Stimulated activated CD4-positive, alpha-beta T cell treated with anti-CD3 and anti-CD28 coated beads, TNF-alpha, amount 100 ng/mL, for 24 hours (primary cell): ENCODE measurements around the gene HBD.
"Not testable (repeated sequence)": the region's sequence is repeated elsewhere in the genome, so short reads cannot be mapped to it uniquely, and the experiment has no call there.

Source experiments
- DNase-seq, 3 experiments: peaks; one replicate each; pipeline ENCODE4 v3.0.0-alpha.2; 2020; ENCODE audit warnings: low read depth in 3 of 3

HBD gene

DNA sequence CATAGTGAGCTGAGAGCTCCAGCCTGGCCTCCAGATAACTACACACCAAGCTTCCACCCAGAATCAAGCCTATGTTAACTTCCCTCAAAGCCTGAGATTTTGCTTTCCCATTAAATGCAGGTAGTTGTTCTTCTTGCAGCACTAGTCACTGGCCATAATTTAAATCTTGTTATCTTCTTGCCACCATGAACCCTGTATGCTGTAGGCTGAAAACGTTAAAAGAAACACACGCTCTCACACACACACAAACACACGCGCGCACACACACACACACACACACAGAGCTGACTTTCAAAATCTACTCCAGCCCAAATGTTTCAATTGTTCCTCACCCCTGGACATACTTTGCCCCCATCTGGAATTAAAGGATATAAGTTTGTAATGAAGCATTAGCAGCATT, 19.2 kb upstream of the HBD start:
- not testable (repeated sequence) for DNase-seq

DNA sequence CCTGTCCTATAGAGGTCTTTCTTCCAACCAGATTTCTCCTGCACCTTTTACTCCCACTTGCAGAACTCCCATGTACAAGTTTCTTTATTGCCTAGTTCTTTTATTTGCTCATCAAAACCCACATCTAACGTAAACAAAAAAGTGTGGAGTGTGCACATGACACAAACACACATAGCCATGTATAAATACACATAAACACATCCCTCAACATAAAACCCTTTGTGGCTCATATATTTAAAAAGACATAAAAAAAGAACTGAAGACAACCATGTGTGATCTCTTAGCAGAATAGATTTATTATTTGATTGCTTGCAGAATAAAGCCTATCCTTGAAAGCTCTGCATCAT, 18.6 kb upstream of the HBD start:
- DNase-seq, result no peak

DNA sequence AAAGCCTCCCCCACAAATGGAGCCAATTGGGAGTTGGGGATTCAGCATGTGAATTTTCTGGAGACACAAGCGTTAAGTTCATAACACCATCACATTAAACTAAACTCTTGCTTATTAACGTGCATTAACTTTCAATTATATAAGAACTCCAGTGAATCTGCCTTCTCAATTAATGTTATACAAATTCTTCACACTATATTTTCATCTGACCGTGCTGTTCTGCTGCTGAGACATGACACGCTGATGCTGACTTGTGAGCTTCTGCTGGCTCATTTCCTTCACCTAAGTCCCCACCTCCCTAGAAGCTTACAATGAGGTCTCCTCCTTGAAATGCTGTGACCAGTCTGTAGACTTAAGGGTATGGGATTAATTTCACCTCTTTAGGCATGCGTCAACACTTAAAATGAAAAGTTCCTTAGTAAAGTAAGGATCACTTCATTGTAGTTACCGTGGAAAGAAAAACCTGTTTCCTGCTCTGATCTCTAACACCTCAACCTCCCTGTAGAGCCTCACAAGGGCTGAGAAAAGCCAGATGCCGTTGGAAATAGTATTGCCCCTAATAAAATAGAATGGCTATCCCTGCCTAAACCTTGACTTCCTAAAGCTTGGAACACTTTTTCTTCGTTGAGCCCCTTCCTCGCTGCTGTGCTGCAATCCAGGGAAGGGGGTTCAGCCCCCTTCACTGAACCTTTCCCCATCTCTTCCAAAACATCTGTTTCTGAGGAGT, 18.1 kb upstream of the HBD start:
- no peak for DNase-seq

DNA sequence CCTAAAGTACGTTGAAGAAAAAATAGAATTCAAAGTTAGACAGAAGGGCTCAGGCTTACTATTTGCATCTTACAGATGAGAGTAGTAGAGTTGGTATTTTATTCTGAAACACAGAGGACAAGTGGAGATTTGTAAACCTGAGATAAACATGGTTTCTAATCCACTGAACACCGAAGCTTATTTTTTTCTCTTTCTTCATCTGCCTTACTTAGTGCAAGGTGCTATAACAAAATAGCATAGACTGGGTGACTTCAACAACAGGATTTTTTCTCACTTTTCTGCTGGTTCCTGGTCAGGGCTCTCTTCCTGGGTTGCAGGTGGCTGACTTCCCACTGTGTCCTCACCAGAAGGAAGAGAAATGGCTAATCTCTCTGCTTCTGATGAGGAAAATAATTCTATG, 17.5 kb upstream of the HBD start:
- DNase-seq, result no peak

DNA sequence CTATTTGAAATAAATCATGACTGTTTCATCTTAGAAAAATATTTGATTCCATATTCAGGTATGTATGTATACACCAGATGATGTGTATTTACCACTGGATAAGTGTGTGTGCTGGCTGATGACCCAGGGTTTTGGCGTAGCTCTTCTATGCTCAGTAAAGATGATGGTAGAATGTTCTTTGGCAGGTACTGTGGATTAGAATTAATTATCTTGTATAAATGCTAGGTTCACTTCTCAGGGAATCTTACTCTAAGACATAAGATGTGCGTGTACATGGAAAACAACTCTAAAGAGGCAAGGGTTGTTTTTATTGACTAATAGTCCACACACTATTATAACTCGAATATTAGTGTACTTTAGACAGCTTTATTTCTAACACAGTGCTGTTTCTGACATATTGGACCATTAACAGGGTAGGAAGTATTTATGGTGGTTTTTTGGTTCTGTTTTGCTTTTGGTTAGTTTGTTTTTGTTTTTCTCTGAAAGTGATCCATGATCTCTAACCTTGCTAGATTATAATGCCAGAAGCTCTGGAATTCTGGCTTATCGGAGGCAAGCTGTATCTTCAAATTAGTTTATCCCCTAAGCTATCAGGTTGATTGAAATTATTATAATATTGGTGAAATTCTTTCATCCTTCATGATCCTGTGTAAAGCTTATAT, 16.4 kb upstream of the HBD start:
- no peak for DNase-seq

DNA sequence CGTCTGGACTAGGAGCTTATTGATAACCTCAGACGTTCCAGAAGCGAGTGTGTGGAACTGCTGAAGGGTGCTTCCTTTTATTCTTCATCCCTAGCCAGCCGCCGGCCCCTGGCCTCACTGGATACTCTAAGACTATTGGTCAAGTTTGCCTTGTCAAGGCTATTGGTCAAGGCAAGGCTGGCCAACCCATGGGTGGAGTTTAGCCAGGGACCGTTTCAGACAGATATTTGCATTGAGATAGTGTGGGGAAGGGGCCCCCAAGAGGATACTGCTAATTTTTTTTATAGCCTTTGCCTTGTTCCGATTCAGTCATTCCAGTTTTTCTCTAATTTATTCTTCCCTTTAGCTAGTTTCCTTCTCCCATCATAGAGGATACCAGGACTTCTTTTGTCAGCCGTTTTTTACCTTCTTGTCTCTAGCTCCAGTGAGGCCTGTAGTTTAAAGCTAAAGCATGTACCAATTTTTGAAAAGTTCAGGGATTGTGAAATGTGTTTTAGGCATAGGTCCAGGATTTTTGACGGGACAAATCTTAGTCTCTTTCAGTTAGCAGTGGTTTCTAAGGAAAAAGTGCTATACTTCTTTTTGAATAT, 15.6 kb upstream of the HBD start, which contains the start of gene HBG1:
Gene HBG1 (minus strand): TSS at position 51 of the 590 bp plus-strand sequence. CDS start 53 bp downstream, outside the sequence.
- DNase-seq, result not testable (repeated sequence)

DNA sequence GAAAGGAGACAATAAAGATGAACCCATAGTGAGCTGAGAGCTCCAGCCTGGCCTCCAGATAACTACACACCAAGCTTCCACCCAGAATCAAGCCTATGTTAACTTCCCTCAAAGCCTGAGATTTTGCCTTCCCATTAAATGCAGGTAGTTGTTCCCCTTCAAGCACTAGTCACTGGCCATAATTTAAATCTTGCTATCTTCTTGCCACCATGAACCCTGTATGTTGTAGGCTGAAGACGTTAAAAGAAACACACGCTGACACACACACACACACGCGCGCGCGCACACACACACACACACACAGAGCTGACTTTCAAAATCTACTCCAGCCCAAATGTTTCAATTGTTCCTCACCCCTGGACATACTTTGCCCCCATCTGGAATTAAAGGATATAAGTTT, 14.2 kb upstream of the HBD start:
- DNase-seq, result not testable (repeated sequence)

DNA sequence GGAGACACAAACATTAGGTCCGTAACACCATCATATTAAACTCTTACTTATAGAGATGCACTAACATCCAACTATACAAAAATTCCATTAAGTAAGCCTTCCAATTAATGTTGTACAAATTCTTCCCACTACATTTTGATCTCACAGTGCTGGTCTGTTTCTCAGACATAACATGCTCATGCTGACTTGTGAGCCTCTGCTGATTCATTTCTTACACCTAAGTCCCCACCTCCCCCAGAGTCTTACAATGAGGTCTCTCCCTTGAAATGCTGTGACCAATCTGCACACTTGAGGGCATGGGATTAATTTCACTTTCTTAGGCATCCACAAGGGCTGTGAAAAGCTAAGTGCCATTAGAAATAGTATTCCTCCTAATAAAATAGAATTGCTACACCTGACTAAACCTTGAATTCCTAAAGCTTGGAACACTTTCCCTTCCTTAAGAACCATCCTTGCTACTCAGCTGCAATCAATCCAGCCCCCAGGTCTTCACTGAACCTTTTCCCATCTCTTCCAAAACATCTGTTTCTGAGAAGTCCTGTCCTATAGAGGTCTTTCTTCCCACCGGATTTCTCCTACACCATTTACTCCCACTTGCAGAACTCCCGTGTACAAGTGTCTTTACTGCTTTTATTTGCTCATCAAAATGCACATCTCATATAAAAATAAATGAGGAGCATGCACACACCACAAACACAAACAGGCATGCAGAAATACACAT, 13.3 kb upstream of the HBD start:
- no peak for DNase-seq

DNA sequence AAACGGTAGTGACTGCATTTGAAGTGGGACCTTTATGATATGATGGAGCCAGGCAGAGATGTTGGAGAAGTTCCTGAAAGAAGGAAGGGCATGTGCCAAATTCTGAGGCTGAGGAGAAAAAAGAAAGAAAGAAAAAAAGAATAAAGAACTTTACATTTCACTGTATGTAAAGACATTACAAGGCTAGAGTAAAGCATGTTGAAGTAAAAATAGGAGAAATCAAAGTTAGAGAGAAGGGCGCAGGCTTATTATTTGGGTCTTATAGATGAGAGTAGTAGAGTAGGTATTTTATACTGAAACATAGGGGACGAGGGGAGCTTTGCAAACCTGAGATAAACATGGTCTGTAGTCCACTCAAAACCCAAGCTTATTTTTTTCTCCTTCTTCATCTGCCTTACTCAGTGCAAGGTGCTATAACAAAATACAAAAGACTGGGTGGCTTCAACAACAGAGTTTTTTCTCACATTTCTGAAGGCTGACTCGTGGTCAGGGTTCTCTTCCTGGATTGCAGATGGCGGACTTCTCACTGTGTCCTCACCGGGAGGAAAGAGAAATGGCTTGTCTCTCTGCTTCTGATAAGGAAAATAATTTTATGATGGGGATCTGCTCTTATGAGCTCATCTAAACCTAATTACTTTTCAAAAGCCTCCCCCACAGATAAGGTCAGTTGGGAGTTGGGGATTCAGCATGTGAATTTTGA, 12.6 kb upstream of the HBD start:
- no peak for DNase-seq

DNA sequence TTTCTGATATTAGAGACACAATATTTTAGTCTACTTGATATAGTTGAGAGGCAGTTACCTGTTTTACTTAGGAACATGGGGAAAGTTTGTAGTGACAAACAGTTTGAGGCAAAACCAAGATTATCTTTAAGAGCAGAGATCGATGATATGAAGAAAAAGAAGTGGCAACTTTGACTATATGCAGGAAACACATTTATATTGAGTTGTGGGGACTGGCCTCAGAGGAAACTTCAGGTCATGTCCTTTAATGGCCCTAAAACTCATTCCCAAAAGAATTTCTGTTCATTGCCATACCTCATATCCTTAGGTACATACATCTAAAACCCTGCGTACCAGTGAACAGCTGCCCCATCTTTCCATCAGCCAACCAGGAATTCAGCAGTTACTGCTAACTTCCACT, 10.9 kb upstream of the HBD start:
- no peak for DNase-seq

DNA sequence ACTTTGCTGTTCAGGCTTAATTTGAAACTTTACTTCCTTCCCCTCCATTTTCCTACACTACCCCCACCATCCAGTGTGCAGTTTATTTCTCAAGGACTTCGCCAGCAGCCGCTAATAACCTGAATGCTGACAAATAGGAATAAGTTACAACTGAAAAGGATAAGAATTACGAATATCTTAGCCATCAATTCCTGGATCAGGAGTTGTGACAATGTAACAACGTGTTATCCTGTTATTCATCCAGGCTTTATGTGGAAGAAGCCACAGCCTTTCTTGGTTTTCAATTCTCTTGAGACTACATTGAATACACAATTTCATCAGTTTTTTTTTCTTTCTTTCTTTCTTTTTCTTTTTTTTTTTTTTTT, 9.5 kb upstream of the HBD start:
- no peak for DNase-seq

DNA sequence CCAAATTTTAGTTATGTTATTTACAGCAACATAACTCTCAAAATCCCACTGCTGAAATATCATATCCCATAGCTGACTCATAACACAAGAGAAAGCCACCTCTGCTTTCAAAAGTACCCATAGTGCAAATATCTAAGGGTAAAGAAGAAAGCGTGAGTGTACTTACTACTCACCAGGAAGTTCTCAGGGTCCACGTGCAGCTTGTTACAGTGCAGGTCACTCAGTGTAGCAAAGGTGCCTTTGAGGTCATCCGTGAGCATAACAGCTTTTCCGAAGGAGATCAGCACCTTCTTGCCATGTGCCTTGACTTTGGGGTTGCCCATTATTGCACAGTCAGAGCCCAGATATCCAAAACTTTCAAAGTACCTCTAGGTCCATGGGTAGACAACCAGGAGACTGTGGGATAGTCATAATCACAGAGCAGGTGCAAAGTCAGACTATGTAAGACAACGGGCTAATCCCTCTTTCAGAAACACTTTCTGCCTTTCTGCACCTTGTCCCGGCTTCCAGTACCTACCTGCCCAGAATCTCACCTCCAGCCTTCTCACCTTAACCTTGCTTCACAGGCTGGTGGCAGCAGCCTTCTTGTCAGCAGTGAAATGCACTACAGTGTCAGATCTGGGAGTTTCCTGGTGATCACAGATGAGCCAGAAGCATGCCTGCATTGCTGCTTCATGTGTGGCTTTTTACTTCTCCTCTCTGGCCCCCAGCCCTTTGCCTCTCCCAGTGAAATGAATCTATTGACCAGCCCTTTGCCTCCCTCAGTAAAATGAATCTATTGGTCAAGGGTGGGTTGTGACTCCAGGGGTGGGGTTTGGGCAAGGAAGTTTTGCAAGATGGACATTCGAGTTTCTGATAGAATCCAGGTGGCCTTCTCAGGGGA, 8.9 kb upstream of the HBD start:
- DNase-seq, result no peak

DNA sequence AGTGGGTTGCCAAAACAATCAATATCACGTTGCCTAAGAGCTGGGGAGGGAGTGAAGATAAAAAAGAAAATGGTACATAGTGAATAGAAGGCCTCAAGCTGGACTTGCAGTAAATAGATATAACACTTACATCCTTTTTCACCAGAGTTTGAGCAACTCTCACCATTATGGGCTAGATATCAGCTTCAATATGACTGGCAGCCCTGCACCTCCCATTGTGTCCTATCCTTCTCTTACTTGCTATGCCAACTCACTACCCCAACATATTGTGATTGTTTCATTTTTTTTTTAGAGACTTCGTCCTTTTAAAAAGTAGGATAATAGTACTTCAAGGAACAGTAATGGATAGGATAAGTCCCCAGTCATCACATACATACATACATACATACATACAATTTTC, 7.9 kb upstream of the HBD start:
- no peak for DNase-seq

DNA sequence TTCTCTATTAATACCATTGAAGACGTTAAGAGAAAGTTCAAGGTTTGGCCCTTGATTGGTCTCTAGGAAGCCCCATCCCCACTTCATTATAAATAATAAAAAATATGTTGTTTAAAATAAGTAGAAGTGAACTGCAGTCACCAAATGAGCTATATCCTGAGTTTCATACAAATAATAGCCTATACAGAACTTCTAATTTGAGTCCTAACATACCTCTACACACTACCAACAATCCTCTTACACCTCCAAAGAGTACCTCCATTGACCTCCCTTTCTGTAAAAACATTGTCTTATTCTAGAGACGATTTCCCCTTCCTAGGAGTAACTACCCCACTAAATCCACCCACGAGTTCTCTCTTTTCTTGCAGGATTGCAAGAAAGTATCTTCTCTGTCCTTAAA, 7.2 kb upstream of the HBD start:
- DNase-seq, result no peak

DNA sequence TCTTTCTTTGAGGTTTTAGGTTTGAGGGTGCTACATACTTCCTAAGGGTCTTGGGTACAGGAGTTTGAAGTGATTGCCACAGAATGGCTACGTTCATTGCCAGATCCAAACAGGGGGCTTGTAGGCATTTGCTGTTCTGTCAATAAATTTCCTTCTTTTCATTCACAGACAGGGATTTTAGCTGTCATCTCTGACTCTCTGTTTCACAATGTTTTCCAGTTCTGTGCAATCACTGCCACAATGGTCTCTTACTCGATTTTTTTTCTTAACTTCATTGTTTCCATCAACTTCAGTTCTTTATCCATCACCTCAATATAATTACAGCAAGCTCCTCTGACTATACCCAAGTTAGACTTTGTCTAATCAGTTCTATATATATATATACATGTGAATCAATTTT, 6.2 kb upstream of the HBD start:
- DNase-seq, result no peak

DNA sequence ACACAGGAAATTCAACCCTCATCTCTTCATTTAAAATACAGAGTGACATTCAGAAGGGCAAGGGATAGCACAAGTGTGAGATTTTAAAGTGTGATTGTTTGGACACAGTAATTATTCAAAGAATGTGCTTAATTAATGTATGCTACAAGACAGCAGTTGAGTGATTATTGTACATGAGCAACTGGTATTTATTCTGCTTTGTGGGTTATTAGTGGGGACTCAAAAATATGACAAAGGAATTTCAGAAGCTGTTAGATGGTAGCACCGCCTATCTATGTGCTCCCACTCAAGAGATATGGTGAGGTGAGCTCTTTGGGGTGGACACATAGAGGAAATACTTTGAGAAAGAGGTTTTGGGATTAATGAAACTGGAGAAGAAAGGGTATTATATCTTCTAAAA, 5.8 kb upstream of the HBD start:
- no peak for DNase-seq

DNA sequence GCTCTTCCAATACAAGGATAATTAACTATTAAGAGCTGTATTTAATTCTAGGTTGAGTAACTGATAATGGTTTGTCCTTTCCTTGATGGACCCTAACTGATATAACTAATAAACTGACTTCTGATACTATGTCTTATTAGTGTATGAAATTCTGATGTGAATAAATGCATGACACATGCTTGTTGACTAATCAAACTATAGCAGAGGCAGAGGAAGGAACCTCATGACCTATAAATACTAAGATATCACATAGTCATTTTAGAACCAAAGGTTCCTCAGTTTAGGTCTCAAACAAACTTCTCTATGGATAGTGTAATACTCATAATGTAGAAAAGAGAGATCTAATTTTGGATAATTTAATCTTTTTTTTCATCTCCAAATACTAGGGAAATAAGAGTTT, 4.8 kb upstream of the HBD start:
- no peak for DNase-seq

DNA sequence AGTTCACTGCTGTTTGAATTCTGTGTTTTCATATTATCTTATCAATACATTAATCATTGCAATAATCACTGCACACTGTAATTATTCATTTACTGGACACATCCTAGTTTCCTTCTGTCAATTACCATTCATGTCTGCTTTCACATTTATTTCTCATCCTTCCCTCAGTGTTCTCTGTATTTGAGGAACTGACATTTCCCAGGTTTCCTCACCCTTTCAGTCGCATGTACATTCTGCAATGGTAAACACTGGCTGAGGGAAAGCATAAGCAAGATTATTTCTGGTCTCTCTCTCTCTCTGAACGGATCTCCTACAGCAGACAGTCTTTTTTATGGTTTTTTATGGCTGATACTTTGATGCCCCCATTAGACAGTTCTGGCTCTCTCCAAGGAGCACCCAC, 4.2 kb upstream of the HBD start:
- no peak for DNase-seq

DNA sequence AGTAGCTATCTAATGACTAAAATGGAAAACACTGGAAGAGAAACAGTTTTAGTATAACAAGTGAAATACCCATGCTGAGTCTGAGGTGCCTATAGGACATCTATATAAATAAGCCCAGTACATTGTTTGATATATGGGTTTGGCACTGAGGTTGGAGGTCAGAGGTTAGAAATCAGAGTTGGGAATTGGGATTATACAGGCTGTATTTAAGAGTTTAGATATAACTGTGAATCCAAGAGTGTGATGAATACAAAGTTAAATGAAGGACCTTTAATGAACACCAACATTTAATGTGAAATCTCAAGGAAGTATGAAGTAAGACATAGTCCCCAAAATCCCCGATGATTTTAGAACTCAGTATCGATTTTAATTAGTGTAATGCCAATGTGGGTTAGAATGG, 3.1 kb upstream of the HBD start:
- no peak for DNase-seq

DNA sequence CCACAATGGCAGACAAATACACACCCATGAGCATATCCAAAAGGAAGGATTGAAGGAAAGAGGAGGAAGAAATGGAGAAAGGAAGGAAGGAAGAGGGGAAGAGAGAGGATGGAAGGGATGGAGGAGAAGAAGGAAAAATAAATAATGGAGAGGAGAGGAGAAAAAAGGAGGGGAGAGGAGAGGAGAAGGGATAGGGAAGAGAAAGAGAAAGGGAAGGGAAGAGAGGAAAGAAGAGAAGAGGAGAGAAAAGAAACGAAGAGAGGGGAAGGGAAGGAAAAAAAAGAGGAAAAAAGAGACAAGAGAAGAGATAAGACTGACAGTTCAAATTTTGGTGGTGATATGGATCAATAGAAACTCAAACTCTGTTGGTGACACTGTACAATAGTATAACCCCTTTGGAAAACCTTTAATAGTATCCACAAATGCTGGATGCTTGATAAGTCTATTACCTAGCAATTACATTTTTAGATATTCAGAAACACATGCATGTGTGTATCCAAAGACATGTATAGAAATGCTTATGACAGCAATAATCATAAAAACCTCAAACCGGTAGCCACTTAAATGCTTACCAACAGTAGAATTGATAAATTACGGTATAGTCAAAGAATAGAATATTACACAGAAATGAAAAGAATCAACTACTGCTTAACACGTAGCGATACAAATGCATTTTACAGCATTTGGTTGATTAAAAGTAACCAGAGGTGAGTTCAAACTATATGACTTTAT, 1.2 kb upstream of the HBD start:
- DNase-seq, result no peak

DNA sequence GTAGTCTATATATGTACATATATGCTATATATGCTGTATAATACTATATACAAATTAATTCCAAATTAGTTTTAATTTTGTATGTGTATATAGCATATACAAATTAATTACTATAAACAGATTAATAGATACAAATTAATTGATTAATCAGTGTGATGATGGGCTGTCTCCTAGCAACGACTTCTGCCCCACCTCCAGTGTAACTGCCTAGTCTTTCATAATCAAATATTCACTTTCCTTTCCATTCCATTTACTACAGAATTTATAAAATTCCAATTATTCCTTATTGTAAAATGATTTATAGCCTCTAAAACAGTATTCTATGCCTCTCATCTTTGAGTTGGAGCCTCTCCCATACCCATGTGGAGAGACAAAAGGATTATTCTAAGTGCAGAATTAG, 976 bp downstream of the HBD start:
- DNase-seq, result no peak
